Activated CD4-positive, alpha-beta T cell treated with anti-CD3 and anti-CD28 coated beads, Interleukin-2, amount 50 U/mL, for 48 hours (primary cell): ENCODE data around the gene ZNF644.
A peak's percentile ranks its signal among the peaks of the same experiment; 100 is the strongest.
"Not testable (repeated sequence)": the region's sequence is repeated elsewhere in the genome, so short reads cannot be mapped to it uniquely, and the experiment has no call there.

Experiments used
- DNase-seq, 2 experiments: peaks; one replicate each; pipeline ENCODE4 v3.0.0-alpha.2; 2020

The ZNF644 gene

DNA sequence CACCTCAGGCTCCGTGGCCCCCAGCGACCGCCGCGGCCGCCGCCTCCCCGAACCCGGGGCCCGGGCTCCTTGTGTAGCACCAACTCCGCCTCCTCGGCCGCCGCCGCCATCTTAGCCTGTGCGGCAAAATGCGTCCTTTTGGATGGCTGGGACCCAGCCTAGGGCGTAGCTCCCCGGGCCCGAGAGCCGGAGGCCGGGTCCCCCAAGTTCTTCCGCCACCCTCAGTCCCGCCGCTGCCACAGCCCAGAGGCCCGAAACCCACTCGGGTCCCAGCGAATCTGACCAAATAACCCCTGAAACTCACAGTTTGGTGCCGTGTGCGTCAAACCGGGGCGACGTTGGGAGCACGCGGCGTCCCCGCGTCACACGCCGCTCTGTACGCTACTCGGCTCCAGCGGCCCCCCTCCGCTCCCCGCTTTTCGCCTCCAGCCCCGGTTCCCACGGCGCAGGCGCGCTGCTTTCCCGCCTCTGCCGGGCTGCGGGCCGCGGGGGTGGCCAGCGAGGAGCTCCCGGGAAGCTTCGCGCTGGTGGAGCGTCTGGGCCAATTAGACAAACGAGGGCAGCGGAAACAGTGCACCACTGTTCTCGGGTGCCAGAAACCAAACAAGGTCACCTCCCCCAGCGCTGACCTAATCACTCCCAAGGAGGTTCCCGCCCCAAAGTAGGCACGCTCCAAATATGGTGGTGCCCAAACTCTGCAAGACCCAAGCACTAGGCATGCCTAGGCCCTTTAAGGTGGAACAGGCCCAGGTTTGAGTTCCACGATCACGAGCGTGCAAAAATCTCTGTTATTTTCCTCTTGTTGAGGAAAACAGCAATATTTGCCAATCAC lies at the start of gene ZNF644:
ZNF644 (minus strand) TSS at position 350 of the 832 bp plus-strand sequence. CDS start 39,682 bp downstream, outside the sequence.
- DNase-seq: peak; percentile 88 to 92

DNA sequence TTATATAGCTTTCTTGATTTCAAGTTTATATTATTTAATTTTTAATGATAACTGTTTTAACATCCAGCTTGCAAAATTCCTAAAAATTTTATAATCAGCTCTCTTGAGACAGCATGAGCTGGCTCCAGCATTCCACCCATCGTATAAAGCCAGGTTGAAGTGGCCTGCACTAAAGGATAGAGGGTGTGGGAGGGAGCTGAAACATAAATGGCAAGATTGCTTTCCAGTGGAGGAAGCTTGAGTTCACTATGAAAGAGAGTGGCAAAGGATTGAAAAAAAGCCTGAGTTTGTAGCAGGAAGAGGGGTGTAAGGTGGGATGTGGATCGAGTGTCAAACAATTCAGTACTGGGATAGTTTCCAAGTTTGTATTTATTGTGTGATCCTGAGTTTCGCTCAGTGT lies 48.5 kb upstream of the ZNF644 start:
- no peak for DNase-seq

DNA sequence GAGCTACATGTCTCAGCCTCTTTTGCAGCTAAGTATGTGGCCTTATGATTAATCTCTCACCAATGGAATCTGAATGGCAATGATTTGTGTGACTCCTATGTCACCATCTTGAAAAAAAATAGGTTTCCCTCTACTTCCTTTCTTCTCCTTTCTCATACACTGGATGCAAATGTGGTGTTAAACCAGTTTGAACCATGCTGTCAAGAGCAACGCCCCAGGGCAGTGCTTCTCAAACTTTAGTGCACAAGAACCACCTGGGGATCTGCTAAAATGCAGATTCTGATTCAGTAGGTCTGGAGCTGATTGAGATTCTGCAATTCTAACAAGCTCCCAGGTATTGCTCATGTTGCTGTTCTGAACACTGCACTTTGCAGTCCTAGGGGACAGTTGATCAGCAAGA lies 44.7 kb upstream of the ZNF644 start:
- DNase-seq: no peak

- DNase-seq: no peak
Observed at GRCh38 chr1:91065337-91065736, 43.5 kb upstream of the ZNF644 start.

GRCh38 chr1:91063403-91063802 lies 41.6 kb upstream of the ZNF644 start:
- DNase-seq: not testable (repeated sequence)

GRCh38 chr1:91059157-91059556 lies 37.3 kb upstream of the ZNF644 start:
- DNase-seq: no peak

DNA sequence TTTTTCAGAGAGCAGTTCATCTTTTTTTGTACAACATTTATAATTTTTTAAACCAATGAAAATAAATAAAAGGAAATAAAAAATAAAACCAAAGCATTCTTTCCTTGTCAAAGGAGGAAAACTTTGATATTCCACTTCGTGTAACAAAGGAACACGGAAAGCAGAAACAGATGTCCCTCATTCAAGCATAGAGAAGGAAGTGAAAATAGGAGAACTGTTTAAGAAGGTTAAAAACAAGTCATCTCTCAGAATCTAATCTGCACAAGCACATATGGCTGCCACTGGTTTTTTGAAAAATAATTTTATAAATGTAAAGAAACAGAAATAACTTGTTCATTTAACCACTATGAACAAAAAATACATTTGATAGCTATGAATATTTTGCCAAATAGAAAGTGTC lies 35.9 kb upstream of the ZNF644 start:
- DNase-seq: no peak

- no peak for DNase-seq
Observed at GRCh38 chr1:91054780-91055481, 33.1 kb upstream of the ZNF644 start.

DNA sequence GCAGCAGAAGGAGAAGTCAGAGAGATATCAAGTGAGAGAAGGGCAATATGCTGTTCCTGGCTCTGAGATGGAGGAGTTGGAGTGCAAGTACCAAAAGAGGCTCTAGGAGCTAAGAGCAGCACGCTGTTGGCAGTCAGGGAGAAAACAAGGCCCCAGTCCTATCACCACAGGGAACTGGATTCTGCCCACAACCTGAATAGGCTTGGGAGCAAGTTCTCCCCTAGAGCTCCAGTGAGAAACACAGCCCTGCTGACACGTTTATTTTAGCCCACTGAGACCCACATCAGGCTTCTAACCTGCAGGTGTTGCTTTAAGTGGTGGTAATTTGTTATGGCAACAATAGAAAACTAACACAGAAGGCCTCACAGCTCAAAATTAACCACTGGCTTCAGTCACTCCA lies 31.8 kb upstream of the ZNF644 start:
- no peak for DNase-seq

DNA sequence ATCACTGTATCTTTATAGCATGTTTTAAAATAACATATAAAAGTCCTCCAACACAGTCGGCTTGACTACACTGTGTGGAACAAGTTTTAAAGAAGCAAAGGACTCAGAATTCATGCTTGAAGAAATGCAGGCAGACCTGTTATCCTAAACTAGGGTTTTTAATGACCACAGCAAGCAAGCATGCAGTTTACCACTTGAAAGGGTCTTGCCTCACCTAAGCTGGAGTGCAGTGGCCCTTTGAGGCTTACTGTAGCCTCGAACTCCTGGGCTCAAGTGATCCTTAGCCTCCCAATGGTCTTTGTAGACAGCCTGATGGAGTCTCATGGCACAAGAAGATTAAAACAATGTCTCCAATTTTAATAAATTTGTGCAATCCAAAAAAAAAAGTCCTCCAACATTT lies 27.7 kb upstream of the ZNF644 start:
- DNase-seq: not testable (repeated sequence)

GRCh38 chr1:91046766-91047165 lies 24.9 kb upstream of the ZNF644 start:
- no peak for DNase-seq

- no peak for DNase-seq
Observed at GRCh38 chr1:91045284-91045683, 23.4 kb upstream of the ZNF644 start.

DNA sequence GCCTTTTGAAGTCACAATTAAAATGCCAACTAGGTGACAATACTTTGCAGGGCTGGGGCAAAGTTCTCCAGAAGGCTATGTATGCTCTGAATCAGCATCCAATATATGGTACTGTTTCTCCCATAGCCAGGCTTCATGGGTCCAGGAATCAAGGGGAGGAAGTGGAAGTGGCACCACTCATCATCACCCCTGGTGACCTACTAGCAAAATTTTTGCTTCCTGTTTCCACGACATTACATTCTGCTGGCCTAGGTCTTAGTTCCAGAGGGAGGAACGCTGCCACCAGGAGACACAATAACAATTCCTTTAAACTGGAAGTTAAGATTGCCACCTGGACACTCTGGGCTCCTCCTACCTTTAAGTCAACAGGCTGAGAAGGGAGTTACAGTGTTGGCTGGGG lies 22.9 kb upstream of the ZNF644 start:
- not testable (repeated sequence) for DNase-seq

- not testable (repeated sequence) for DNase-seq
Observed at GRCh38 chr1:91042372-91042771, 20.5 kb upstream of the ZNF644 start.

GRCh38 chr1:91038582-91038981 lies 16.7 kb upstream of the ZNF644 start:
- no peak for DNase-seq

DNA sequence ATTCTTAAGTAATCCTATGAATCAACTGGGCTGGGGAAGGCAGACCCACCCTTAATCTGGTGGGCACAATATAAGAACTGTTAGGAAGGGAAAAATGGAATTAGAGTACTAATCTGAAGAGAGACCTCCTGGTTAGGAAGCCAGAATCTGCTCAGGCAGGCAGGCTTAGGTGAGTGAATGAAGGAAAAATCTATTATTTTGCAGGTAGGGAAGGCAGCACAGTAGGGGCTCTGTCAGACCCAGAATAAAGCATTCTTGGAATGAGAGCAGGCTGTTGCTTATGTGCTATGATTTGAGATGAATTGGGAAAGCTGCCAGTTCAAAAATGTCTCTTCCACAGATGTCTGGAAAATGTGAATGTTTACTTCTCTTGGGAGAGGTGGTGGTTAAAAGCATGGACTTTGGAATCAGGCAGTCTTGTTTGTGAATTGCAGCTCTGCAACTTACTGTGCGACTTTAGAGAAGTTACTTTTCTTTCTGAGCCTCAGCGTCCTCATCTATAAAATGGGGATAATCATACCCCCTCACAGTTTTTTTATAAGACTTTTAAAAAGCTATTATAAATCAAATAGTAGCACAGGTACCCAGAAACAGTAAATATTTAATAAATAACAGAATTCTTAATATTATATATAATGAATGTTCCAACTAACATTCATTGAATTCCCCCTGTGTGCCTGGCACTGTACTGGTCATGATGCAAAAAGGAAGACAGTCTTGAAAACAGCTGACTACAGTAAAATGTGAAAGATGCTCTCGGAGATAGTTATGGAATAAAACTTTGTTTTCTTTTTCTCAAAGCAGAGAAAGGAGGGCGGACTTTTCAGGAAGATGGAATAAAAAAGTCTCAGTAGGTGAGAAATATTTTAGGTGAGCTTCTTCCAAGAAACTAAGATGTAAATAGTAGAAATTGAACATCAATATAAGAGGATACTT lies 15.3 kb upstream of the ZNF644 start:
- no peak for DNase-seq

DNA sequence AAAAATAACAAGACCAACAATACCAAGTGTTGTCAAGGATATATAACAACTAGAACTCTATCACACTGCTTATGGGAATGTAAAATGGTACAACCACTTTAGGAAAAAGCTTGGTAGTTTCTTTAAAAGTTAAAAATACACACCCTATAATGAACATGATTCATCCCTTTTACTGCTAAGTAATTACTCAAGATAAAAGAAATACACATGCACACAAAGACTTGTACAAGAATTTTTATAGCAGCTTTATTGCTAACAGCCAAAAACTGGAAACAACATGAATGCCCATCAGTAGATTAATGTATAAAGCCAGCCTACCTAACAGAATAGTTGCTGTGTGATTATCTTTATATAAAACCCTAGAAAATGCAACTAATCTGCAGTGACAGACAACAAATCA lies 10.5 kb upstream of the ZNF644 start:
- DNase-seq: no peak

- no peak for DNase-seq
Observed at GRCh38 chr1:91031081-91031480, 9.2 kb upstream of the ZNF644 start.

DNA sequence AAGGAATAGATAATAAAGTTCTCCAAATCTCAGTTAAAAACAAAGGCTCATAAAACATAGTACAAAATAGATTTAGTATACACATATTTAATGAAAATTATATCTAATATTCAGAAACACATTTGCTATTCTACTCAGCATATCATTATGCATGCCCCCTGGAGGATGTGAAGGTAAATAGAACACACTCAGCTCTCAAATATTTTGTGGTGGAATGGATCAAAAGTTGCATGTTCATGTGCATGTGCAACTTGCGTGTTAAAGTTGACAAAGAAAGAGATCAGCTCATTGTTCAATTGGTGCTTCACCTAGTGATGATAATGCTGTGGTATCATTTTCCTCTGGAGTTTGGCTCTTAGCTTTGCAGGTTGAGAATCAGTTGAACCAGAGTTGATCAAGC lies 4.9 kb upstream of the ZNF644 start:
- no peak for DNase-seq

DNA sequence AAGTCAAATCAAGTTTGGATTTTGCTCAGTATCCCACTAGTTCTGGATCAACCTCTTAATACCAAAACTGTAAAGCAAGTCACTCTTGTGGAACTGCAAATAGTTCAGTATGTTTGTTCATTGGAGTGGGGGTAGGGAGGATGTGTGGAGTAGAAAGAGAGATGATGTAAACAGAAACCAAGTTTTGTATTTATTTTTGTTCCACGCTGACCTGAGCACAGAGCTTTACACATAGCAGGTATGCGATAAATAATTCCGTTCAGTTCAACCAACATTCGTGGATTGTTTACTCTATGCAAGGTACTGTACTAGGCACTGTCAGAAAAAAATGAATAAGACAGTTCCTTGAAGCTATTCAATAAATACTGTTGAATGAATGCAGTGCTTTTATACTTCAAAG lies 4.5 kb upstream of the ZNF644 start:
- DNase-seq: no peak

DNA sequence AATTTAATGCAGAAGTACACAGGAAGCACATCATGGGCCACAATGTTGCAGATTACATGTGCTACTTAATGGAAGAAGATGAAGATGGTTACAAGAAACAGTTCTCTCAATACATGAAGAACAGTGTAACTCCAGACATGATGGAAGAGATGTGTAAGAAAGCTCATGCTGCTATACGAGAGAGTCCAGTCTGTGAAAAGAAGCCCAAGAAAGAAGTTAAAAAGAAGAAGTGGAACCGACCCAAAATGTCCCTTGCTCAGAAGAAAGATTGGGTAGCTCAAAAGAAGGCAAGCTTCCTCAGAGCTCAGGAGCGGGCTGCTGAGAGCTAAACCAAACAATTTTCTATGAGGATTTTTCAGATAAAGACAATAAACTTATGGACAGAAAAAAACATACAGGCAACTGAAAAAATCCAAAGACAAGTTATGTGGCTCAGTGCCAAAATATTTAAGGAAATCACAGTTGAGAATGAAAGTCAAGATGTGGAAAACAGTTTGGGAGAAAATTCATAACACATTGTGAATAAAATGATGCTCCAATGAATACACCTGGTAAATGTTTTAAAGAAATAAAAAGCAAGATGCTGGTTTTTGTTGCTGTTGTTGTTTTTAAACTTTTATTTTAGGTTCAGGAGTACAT lies 2.8 kb upstream of the ZNF644 start:
- no peak for DNase-seq

GRCh38 chr1:91022518-91022929 lies 689 bp upstream of the ZNF644 start:
- no peak for DNase-seq
